M059J (cell line): ENCODE results near the gene HMGN5. TPM values are rescaled to one million over a fixed set of nuclear protein-coding genes. Genes with fewer than 3 reads are reported as not detected.
A peak's percentile ranks its signal among the peaks of the same experiment; 100 is the strongest.

ENCODE experiments used
- DNase-seq: peaks from one replicate; pipeline ENCODE4 v3.0.0-alpha.2; 2012; ENCODE audit warnings: low read depth
- total RNA-seq: library from RNA; depleted of rRNA; stranded (reverse); fragments of >200 nt; shearing (Covaris generic); gene quantifications from 2 replicates; pipeline ENCODE4 v1.2.3, GENCODE V29; 2014; rRNA removed

The HMGN5 gene
- total RNA-seq, 1 experiment from 2014 or later = 3.7 TPM

GRCh38 chrX:81120258-81120935 lies 81.3 kb downstream of the HMGN5 start:
- peak; percentile 24 for DNase-seq

- no peak for DNase-seq
Measured at GRCh38 chrX:81114757-81115156, 87.0 kb downstream of the HMGN5 start.

DNA sequence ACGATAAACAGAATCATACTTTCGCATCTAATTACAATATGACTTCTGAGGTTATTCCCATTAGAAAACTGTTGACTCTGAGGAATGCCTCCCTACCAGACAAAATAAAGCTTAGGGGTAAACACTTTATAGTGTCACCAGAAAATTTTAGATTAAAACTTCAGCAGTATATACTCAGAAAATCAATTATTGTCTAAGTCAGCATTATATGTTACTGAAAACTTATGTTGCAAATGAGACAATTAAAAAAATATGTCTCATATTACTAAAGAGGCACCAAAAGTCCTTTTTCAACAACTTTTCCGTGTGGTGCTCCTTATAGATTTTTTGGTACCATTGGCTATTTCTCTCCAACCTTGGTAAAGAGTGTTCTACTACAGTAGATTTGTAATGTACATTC lies 91.4 kb downstream of the HMGN5 start:
- DNase-seq = no peak

GRCh38 chrX:81082649-81083048 lies 119.1 kb downstream of the HMGN5 start:
- no peak for DNase-seq

Other genes starting within 250 kb of the HMGN5 start
- 168 and 189 TPM in 2 replicates for gene SH3BGRL, start 189 bp upstream of the HMGN5 start, total RNA-seq